ENCODE results near the gene S100A9. TPM values are rescaled to one million over a fixed set of nuclear protein-coding genes. Genes with fewer than 3 reads are reported as not detected.

Gene S100A9
- total RNA-seq, 1 experiment from 2014 or later = 0.59 TPM

GRCh38 chr1:153349363-153350320, 8.0 kb upstream of the S100A9 start:
- Histone ChIP-seq H2AFZ (ENCODE audit: low read depth, low read length, poor library complexity, severe bottlenecking) (no peak overlapping the region), H3K79me2 (ENCODE audit: insufficient read depth, low read length) (no peaks in the 10 kb centered on the region), H3K4me3 (replicated peaks in 1 of 2; ENCODE audit: low read depth in 1 of 2, low read length in 2 of 2) (no peak overlapping the region), H3K4me2 (ENCODE audit: low read length) (no peak overlapping the region), H3K36me3 (ENCODE audit: control insufficient read depth in 1 of 2, insufficient read depth in 2 of 2, low read length in 2 of 2) (no peaks in the 10 kb centered on the region), H3K27ac (ENCODE audit: low read depth, low read length) (no peak overlapping the region), H3K9me3 (ENCODE audit: control insufficient read depth in 1 of 2, insufficient read depth in 1 of 2, low read depth in 1 of 2, low read length in 2 of 2) (no peaks in the 10 kb centered on the region), H3K9ac (ENCODE audit: low read length) (no peak overlapping the region), H4K20me1 (ENCODE audit: insufficient read depth) (no peaks in the 10 kb centered on the region), H3K4me1 (ENCODE audit: control insufficient read depth in 1 of 2, insufficient read depth in 2 of 2, low read length in 2 of 2) (no peaks in the 10 kb centered on the region; a peak in 1 of 4 replicates), H3K9me2 (ENCODE audit: insufficient read depth) (no peaks in the 10 kb centered on the region), H3K27me3 (ENCODE audit: insufficient read depth, low read length) (peaks cover 39% of the 10 kb centered on the region)
- BruUV-seq (replicated peaks) = no TSS peak
- intact Hi-C loops (cut with micrococcal nuclease) = loop anchor here (5.0 kb wide), 2 partner anchors 278 to 923 kb away; partner anchors contain the start of genes HAX1, S100A1 and S100A13
- TF ChIP-seq ELF1 (IDR thresholded peaks at IDR 0.05; ENCODE audit: borderline replicate concordance, low read depth) (no peak), JUND (IDR thresholded peaks at IDR 0.05) (no peak), TCF7L2 (IDR thresholded peaks at IDR 0.05; ENCODE audit: borderline replicate concordance, extremely low read depth, insufficient read depth, insufficient read length) (no peak), EZH2 (IDR thresholded peaks at IDR 0.05) (no peak), POLR2AphosphoS5 (IDR thresholded peaks at IDR 0.05; ENCODE audit: low read depth, low read length) (no peak), CTCF (IDR thresholded peaks at IDR 0.05 in 2 of 3, conservative IDR thresholded peaks at IDR 0.05 in 1 of 3; ENCODE audit: borderline replicate concordance in 1 of 3, insufficient read depth in 1 of 3, low read depth in 2 of 3, low read length in 2 of 3) (no peak), FOSL1 (IDR thresholded peaks at IDR 0.05; ENCODE audit: low read depth) (no peak), RAD21 (IDR thresholded peaks at IDR 0.05; ENCODE audit: low read depth) (no peak), CBX3 (IDR thresholded peaks at IDR 0.05; ENCODE audit: low read depth) (no peak), ZFX (IDR thresholded peaks at IDR 0.05) (no peak), EGR1 (IDR thresholded peaks at IDR 0.05; ENCODE audit: low read depth) (no peak), SP1 (IDR thresholded peaks at IDR 0.05; ENCODE audit: low read depth) (no peak), EZH2phosphoT487 (IDR thresholded peaks at IDR 0.05; ENCODE audit: borderline replicate concordance) (no peak), POLR2A (IDR thresholded peaks at IDR 0.05; ENCODE audit: borderline replicate concordance, extremely low read depth, insufficient read depth, insufficient read length) (no peak), ZNF274 (IDR thresholded peaks at IDR 0.05; ENCODE audit: low read depth, low read length) (no peak), ZBTB33 (IDR thresholded peaks at IDR 0.05; ENCODE audit: extremely low read depth, insufficient replicate concordance, low read length) (no peak)
- TF ChIP-seq, protein P1, sequence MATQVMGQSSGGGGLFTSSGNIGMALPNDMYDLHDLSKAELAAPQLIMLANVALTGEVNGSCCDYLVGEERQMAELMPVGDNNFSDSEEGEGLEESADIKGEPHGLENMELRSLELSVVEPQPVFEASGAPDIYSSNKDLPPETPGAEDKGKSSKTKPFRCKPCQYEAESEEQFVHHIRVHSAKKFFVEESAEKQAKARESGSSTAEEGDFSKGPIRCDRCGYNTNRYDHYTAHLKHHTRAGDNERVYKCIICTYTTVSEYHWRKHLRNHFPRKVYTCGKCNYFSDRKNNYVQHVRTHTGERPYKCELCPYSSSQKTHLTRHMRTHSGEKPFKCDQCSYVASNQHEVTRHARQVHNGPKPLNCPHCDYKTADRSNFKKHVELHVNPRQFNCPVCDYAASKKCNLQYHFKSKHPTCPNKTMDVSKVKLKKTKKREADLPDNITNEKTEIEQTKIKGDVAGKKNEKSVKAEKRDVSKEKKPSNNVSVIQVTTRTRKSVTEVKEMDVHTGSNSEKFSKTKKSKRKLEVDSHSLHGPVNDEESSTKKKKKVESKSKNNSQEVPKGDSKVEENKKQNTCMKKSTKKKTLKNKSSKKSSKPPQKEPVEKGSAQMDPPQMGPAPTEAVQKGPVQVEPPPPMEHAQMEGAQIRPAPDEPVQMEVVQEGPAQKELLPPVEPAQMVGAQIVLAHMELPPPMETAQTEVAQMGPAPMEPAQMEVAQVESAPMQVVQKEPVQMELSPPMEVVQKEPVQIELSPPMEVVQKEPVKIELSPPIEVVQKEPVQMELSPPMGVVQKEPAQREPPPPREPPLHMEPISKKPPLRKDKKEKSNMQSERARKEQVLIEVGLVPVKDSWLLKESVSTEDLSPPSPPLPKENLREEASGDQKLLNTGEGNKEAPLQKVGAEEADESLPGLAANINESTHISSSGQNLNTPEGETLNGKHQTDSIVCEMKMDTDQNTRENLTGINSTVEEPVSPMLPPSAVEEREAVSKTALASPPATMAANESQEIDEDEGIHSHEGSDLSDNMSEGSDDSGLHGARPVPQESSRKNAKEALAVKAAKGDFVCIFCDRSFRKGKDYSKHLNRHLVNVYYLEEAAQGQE (IDR thresholded peaks at IDR 0.05; ENCODE audit: low read depth) = no peak
- TF ChIP-seq, protein P2, sequence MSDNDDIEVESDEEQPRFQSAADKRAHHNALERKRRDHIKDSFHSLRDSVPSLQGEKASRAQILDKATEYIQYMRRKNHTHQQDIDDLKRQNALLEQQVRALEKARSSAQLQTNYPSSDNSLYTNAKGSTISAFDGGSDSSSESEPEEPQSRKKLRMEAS (IDR thresholded peaks at IDR 0.05) = no peak
- ChIA-PET RAD21 (ENCODE audit: low non-redundant PET in 1 of 2, low total read pairs in 2 of 2, uncharacterized antibody in 2 of 2, unreplicated experiment in 2 of 2) (no interaction called here), POLR2A (no interaction called here), CTCF (interaction anchor here (1.4 to 6.7 kb wide), 2 partner anchors 145 to 147 kb away, joined by 3 to 133 read pairs; no protein-coding TSS in a partner anchor)
- no peak for DNase-seq (ENCODE audit: low read depth, low spot score)
- no peak for ATAC-seq
